DND-41 (cell line): ENCODE data around the gene LMO1.

Source experiments
- ATAC-seq: fragments of 200-7000 bp; cut with Tn5 transposase; 3 replicates; pipeline ENCODE4 v1.9.1; 2021; ENCODE audit warnings: low read depth; ENCODE audit not compliant: insufficient read depth
- DNase-seq: peaks from one replicate; pipeline ENCODE4 v3.0.0-alpha.2; 2020
- H2AFZ ChIP-seq: 2 replicates; pipeline ENCODE4 v1.6.0; 2012; ENCODE audit warnings: low read depth, low read length
- H3K27ac ChIP-seq: 2 replicates; pipeline ENCODE4 v1.5.1; 2012; ENCODE audit warnings: low read length, inconsistent platforms
- H3K27me3 ChIP-seq: fragments of 200-600 bp; sonication (generic); 2 replicates; pipeline ENCODE4 v1.6.0; 2012; ENCODE audit warnings: low read length, mild to moderate bottlenecking, inconsistent platforms; ENCODE audit not compliant: insufficient read depth, poor library complexity
- H3K36me3 ChIP-seq: 2 replicates; pipeline ENCODE4 v1.5.1; 2012; ENCODE audit warnings: low read length, inconsistent platforms; ENCODE audit not compliant: insufficient read depth
- H3K4me1 ChIP-seq: 2 replicates; pipeline ENCODE4 v1.5.1; 2012; ENCODE audit warnings: mild to moderate bottlenecking, low read length; ENCODE audit not compliant: insufficient read depth
- H3K4me2 ChIP-seq: 2 replicates; pipeline ENCODE4 v1.6.0; 2012; ENCODE audit warnings: mild to moderate bottlenecking, moderate library complexity, low read length, inconsistent platforms; ENCODE audit not compliant: insufficient read depth
- H3K4me3 ChIP-seq, 2 experiments: fragments of 200-600 bp in 1 of 2; shearing (Covaris generic) in 1 of 2; 2 replicates each; pipeline ENCODE4 v1.5.1; 2012 to 2016; ENCODE audit warnings: inconsistent platforms in 2 of 2, low read length in 2 of 2, mild to moderate bottlenecking in 2 of 2, low read depth in 1 of 2, moderate library complexity in 1 of 2
- H3K79me2 ChIP-seq: 2 replicates; pipeline ENCODE4 v1.6.0; 2012; ENCODE audit warnings: low read length, inconsistent platforms; ENCODE audit not compliant: insufficient read depth
- H3K9ac ChIP-seq: 2 replicates; pipeline ENCODE4 v1.6.0; 2012; ENCODE audit warnings: low read depth, mild to moderate bottlenecking, inconsistent platforms, low read length, moderate library complexity
- H3K9me3 ChIP-seq: 2 replicates; pipeline ENCODE4 v1.5.1; 2012; ENCODE audit warnings: low read length, moderate library complexity, mild to moderate bottlenecking, inconsistent platforms; ENCODE audit not compliant: insufficient read depth, severe bottlenecking
- H4K20me1 ChIP-seq: 2 replicates; pipeline ENCODE4 v1.6.0; 2012; ENCODE audit warnings: low read length; ENCODE audit not compliant: insufficient read depth
- CTCF ChIP-seq: IDR thresholded peaks from 2 replicates; pipeline ENCODE4 v1.5.1; 2012; ENCODE audit warnings: borderline replicate concordance, low read length, moderate library complexity, mild to moderate bottlenecking; ENCODE audit not compliant: poor library complexity, severe bottlenecking; ENCODE audit errors: extremely low read depth
- EZH2 ChIP-seq: IDR thresholded peaks from 3 replicates; pipeline ENCODE4 v1.6.1; 2012; ENCODE audit warnings: borderline replicate concordance, low read depth, mild to moderate bottlenecking, moderate library complexity, low read length, inconsistent platforms; ENCODE audit not compliant: severe bottlenecking

LMO1 gene

GRCh38 chr11:8283100-8283464 is 19.4 kb upstream of the LMO1 start:
- Histone ChIP-seq H3K9me3 (no peaks in the 10 kb centered on the region), H3K27ac (no peak overlapping the region), H3K79me2 (no peaks in the 10 kb centered on the region), H3K4me1 (no peaks in the 10 kb centered on the region), H3K4me2 (no peak overlapping the region), H3K27me3 (peaks cover 3% of the 10 kb centered on the region), H3K36me3 (no peaks in the 10 kb centered on the region), H4K20me1 (no peaks in the 10 kb centered on the region), H3K9ac (no peak overlapping the region), H3K4me3 (no peak overlapping the region), H2AFZ (no peak overlapping the region)
- TF ChIP-seq EZH2 (no peak), CTCF (no peak)
- no peak for ATAC-seq
- no peak for DNase-seq

DNA sequence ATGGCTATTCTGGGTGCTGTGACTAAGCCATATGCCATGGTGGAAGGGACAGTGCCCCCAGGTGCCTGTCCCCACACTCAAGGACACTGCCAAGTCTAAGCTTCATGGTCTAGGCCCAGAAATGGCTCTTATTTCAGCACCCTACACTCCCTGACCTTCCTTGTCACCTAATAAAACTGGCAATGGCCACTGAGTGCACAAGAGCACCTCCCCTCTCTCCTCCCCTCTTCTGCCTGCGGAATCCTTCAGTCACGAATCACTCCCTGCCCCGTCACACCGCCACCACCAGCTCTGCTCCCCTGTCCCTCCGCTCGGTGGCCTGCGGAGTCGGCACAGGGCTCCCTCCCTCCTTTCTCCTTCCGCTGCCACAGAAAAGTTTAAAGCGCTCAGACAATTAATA is 19.0 kb upstream of the LMO1 start:
- no peak for TF ChIP-seq EZH2
- TF ChIP-seq CTCF: no peak
- Histone ChIP-seq H3K9ac (no peak overlapping the region), H4K20me1 (no peaks in the 10 kb centered on the region), H3K4me1 (no peaks in the 10 kb centered on the region), H3K27ac (no peak overlapping the region), H3K4me3 (no peak overlapping the region), H3K4me2 (no peak overlapping the region), H2AFZ (no peak overlapping the region), H3K79me2 (no peaks in the 10 kb centered on the region), H3K36me3 (no peaks in the 10 kb centered on the region), H3K27me3 (peaks cover 3% of the 10 kb centered on the region), H3K9me3 (no peaks in the 10 kb centered on the region)
- DNase-seq: no peak
- no peak for ATAC-seq

- no peak overlapping the region for H3K4me3 ChIP-seq
- no peaks in the 10 kb centered on the region for H3K79me2 ChIP-seq
Observed at GRCh38 chr11:8281266-8281665, 17.6 kb upstream of the LMO1 start.

More at GRCh38 chr11:8281266-8281665, 17.6 kb upstream of the LMO1 start:
- TF ChIP-seq CTCF: no peak
- TF ChIP-seq EZH2: no peak
- no peaks in the 10 kb centered on the region for H3K4me1 ChIP-seq
- H3K36me3 ChIP-seq: no peaks in the 10 kb centered on the region
- no peak overlapping the region for H3K9ac ChIP-seq
- H4K20me1 ChIP-seq: no peaks in the 10 kb centered on the region
- no peak overlapping the region for H2AFZ ChIP-seq
- H3K27ac ChIP-seq: no peak overlapping the region
- H3K4me2 ChIP-seq: no peak overlapping the region
- no peak for ATAC-seq
- DNase-seq: no peak
- peaks cover 3% of the 10 kb centered on the region for H3K27me3 ChIP-seq
- H3K9me3 ChIP-seq: no peaks in the 10 kb centered on the region
